Astrocyte of the spinal cord (primary cell): ENCODE results near the gene MYL3.

ENCODE experiments used
- DNase-seq: peaks from one replicate; pipeline ENCODE4 v3.0.0; 2011; ENCODE audit warnings: low read depth, low spot score
- H3K4me3 ChIP-seq: 2 replicates; pipeline ENCODE4 v1.5.1; 2011; ENCODE audit warnings: low read depth, mild to moderate bottlenecking, low read length, moderate library complexity
- CTCF ChIP-seq: IDR thresholded peaks from 2 replicates; pipeline ENCODE4 v1.5.1; 2012; ENCODE audit warnings: low read depth, mild to moderate bottlenecking, low read length, inconsistent platforms
- in situ Hi-C: cut with HindIII; loops from 2 replicates; pipeline ENCODE4 v1.10.0; 2017; ENCODE audit warnings: low sequenced_read_pairs

MYL3 gene

GRCh38 chr3:46852839-46853355 is 10.3 kb downstream of the MYL3 start:
- no peak for TF ChIP-seq CTCF
- no peak overlapping the region for H3K4me3 ChIP-seq
- DNase-seq = no peak
- in situ Hi-C loops = no loop called here

GRCh38 chr3:46852334-46852720 is 10.9 kb downstream of the MYL3 start:
- in situ Hi-C loops = no loop called here
- no peak for TF ChIP-seq CTCF

DNA sequence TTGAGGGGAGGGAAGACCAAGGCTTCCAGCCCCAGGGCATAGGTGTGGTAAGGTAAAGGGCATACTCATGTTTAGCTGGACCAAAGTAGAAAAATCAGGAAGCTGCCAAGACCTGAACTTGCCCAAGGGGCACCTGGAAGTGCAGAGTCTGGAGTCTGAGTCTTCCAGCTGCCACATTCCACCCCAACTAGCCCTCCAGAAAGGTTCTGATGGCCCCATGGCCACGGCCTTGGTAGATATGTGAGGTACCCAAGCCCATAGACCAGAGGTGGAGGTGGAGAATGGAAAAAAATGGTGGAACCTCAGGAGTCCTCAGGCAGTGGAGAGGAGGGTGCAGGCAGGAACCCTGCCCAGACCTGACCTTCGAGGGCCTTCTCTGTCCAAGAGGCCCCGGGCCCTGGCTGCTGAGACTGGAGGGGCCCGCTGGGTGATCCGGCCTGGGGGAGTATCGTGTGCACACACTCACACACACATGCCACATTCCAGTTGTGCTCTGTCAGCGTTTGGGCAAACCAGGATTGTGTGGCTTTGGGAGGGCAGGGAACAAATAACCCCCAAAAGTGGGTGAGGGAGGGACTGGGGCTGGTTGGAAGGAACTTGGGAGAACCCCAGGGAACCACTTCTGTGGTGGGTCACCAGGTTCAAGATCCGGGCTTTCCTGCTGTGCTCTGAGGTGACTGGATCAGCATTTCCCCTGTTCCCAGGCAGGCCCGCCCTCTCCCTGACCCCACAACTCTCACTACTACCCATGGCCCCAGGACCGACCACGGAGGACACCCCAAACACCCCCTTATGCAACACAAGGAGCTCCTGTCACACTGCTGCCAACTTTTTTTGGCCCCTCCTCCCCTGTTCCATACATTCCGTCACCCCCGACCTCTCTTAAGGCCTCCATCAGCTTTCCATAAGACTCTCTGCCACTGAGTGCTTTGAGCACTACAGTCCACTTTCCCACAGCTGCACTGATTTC is 11.6 kb downstream of the MYL3 start:
- no peak overlapping the region for H3K4me3 ChIP-seq
- in situ Hi-C loops = no loop called here
- no peak for DNase-seq
- no peak for TF ChIP-seq CTCF

More at GRCh38 chr3:46852334-46852720, 10.9 kb downstream of the MYL3 start:
- no peak overlapping the region for H3K4me3 ChIP-seq
- no peak for DNase-seq

GRCh38 chr3:46850468-46850779 is 12.8 kb downstream of the MYL3 start:
- H3K4me3 ChIP-seq = no peak overlapping the region
- TF ChIP-seq CTCF = no peak
- DNase-seq = no peak
- in situ Hi-C loops = no loop called here

DNA sequence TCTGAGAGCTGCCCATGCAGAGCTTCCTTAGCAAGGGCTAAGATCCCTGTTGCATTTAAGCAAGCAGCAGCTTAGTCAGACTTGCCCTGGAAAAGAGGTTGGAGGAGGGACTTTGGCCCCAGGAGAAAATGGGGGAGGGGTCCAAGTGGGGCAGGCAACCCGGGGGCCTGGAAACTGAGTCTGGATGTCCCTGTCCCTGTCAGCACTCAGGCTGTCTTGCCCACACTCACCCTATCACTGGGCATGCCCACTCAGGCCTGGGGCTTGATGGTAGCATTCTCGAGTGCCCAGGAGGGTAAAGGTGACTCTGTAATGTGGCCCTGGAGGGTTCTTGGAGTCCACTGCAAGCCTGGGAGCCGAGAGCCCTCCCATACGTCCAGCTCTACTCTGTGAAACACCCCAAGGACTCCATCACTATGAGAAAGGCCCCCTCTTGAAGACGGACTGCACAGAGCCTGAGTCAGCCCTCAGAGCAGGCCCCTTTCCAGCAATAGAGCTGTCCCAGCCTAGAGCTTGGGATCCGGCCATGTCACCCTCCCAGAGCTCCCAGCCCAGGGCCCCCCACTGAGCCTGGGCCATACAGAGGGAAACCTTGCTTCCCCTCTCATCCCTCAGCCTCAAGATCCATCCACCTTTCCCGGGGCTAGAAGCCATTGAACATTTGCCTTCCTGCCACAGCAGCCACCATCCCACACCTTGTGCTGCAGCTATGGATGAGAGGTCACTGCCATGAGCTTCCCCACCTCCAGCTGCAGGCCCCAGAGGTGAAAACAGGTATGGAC is 13.4 kb downstream of the MYL3 start:
- no peak for TF ChIP-seq CTCF
- no peak for DNase-seq
- in situ Hi-C loops = no loop called here
- no peak overlapping the region for H3K4me3 ChIP-seq

DNA sequence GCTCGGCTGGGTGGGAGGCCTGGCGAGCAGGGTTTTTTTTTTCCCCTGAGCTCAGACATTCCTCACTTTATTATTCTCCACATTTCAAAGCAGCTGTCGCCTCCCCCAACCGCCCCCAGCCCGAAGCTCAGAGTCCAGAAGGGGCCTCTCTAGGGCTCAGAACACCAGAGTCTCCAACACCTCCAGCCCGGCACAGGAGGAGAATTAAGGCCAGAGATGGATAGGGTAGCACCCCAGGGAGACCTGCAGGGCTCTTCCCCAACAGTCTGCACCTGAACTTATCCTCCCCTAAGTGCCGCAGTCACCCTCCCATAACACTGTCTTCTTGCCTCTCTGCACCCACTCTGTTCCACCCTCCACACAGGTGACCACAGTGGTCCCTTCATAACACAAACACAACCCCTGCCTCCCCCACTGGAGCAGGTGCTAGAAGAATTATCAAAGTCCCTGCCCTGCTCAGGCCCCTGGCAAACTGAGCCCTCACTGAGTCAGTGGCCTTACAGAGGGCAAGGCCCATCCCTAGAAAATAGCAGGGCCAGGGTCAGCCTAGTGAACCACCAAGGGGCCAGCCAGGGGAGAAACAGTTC is 14.1 kb downstream of the MYL3 start:
- DNase-seq = no peak
- H3K4me3 ChIP-seq = no peak overlapping the region
- in situ Hi-C loops = no loop called here
- TF ChIP-seq CTCF = no peak
